Karpas-422 (cell line): ENCODE measurements around the gene HNMT. TPM values are rescaled to one million over a fixed set of nuclear protein-coding genes. Genes with fewer than 3 reads are reported as not detected.
"Not testable (repeated sequence)": the region's sequence is repeated elsewhere in the genome, so short reads cannot be mapped to it uniquely, and the experiment has no call there.

ENCODE experiments used
- DNase-seq: peaks from one replicate; pipeline ENCODE4 v3.0.0-alpha.2; 2015
- H2AFZ ChIP-seq: fragments of 200-600 bp; sonication (generic); 2 replicates; pipeline ENCODE4 v1.6.1; 2014; ENCODE audit warnings: antibody characterized with exemption, low read length, mixed read lengths
- H3K27ac ChIP-seq: fragments of 200-600 bp; sonication (generic); 2 replicates; pipeline ENCODE4 v1.5.1; 2014; ENCODE audit warnings: mild to moderate bottlenecking, low read length, moderate library complexity
- H3K27me3 ChIP-seq: fragments of 200-600 bp; sonication (generic); 2 replicates; pipeline ENCODE4 v1.6.1; 2014; ENCODE audit warnings: low read length, mixed read lengths
- H3K36me3 ChIP-seq: fragments of 200-600 bp; sonication (generic); 2 replicates; pipeline ENCODE4 v1.6.1; 2014; ENCODE audit warnings: low read length, mixed read lengths; ENCODE audit not compliant: insufficient read depth
- H3K4me1 ChIP-seq: fragments of 200-600 bp; sonication (generic); 2 replicates; pipeline ENCODE4 v1.6.1; 2014; ENCODE audit warnings: mild to moderate bottlenecking, low read length, mixed read lengths
- H3K4me2 ChIP-seq: fragments of 200-600 bp; sonication (generic); 2 replicates; pipeline ENCODE4 v1.6.1; 2014; ENCODE audit warnings: low read length, low read depth, mild to moderate bottlenecking; ENCODE audit not compliant: poor library complexity, severe bottlenecking
- H3K4me3 ChIP-seq: fragments of 200-600 bp; sonication (generic); 2 replicates; pipeline ENCODE4 v1.5.1; 2014; ENCODE audit warnings: mild to moderate bottlenecking, antibody characterized with exemption, low read length, mixed read lengths
- H3K79me2 ChIP-seq: fragments of 200-600 bp; sonication (generic); 2 replicates; pipeline ENCODE4 v1.6.1; 2014; ENCODE audit warnings: mild to moderate bottlenecking, low read length, mixed read lengths
- H3K9ac ChIP-seq: fragments of 200-600 bp; sonication (generic); 2 replicates; pipeline ENCODE4 v1.6.0; 2014; ENCODE audit warnings: low read length
- H3K9me2 ChIP-seq: fragments of 200-600 bp; sonication (generic), shearing (Covaris generic); replicated peaks from 2 replicates; pipeline ENCODE4 v1.6.0; 2014; ENCODE audit warnings: mild to moderate bottlenecking, low read length, moderate library complexity; ENCODE audit not compliant: insufficient read depth
- H3K9me3 ChIP-seq: fragments of 300-700, 200-600 bp; sonication (generic); 2 replicates; pipeline ENCODE4 v1.6.1; 2014; ENCODE audit warnings: low read length, mixed read lengths
- H4K20me1 ChIP-seq: fragments of 200-600 bp; sonication (generic); 2 replicates; pipeline ENCODE4 v1.6.1; 2014; ENCODE audit warnings: mild to moderate bottlenecking, antibody characterized with exemption, low read length, low read depth; ENCODE audit not compliant: insufficient read depth
- total RNA-seq: library from RNA; depleted of rRNA; stranded (reverse); fragments of >200 nt; shearing (Covaris generic); gene quantifications from 2 replicates; pipeline ENCODE4 v1.2.3, GENCODE V29; 2014; ENCODE audit warnings: low replicate concordance; rRNA removed

HNMT gene
- not detected in 2 replicates for total RNA-seq

DNA sequence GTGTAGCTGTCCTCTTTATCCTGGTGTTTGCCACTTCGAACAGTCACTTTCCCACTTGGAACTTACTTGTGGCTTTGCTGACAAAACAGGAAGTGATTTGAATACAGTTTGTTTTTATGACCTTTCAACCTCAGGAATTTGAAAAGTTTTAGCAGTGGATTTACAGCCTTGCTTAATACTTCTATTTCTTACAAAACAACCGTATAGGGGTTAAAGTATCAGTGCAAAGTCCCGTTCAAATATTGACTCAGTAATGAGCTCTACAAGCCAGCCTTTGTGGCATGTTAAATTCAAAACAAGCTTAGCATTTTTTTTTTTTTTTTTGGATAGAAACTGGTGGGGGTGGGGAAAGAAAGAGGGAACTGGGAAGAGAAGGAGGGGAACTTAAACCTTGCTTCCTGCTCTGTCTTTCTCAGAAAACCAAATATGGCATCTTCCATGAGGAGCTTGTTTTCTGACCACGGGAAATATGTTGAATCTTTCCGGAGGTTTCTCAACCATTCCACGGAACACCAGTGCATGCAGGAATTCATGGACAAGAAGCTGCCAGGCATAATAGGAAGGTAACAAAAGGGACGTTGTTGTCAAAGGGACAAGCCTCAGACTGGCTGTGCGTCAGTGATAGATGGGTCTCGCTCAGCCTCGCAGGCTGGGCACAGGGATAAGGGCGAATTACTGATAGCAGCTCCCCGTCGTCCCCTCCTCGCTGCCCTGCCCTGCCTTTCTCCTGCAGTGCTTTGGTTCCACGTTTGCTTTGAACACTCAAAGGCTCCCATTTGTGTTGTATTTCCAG is at the start of gene HNMT:
TSS of gene HNMT (plus strand) at position 408 of the 793 bp plus-strand sequence. CDS start at position 427, 19 bp downstream.
- Histone ChIP-seq H3K9me3 (no peaks in the 10 kb centered on the region), H3K4me3 (no peak within 1 kb of the TSS), H3K4me1 (no peaks in the 10 kb centered on the region), H3K4me2 (no peak within 1 kb of the TSS), H3K36me3 (no peaks in the 10 kb centered on the region), H2AFZ (no peak within 1 kb of the TSS), H4K20me1 (no peaks in the 10 kb centered on the region), H3K27me3 (no peaks in the 10 kb centered on the region), H3K79me2 (no peaks in the 10 kb centered on the region), H3K9ac (no peak within 1 kb of the TSS), H3K9me2 (no peaks in the 10 kb centered on the region), H3K27ac (no peak within 1 kb of the TSS)
- no peak for DNase-seq

DNA sequence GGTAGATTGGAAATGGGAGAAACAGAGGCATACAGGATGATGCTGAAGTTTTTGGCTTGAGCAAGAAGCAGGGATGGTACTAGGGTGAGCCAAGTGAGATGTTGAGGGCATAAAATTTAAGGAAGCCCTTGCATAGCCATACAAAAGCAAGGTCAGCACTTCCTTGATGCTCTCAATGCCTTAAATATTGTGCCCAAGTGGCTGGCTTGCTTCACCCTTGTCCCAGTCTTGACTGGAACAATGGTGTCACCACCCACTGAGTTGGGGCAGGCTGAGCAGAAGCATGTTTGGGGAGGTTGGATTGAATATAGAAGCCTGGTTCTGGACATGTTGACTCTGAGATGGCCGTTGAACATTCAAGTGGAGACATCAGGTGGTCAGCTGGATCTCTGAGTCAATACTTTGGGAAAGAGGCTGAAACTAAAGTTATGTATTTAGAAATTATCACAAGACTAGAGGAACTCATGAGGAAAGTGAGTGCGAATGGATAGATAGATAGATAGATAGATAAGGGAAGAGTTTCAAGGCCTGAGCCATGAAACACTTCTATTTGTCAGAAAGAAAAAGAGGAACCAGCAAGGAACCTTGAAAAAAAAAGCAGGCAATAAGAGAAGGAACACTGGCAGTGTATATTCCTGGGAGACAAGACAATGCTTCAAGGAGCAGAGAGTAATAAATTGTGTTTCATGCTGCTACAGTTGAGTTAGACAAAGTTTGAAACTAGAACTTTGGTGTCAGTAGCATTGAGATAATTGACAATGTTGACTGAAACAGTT is 43.0 kb upstream of the HNMT start:
- no peaks in the 10 kb centered on the region for H3K9me2 ChIP-seq
- H3K27me3 ChIP-seq: no peaks in the 10 kb centered on the region
- H3K9ac ChIP-seq: no peak overlapping the region
- no peak overlapping the region for H3K4me3 ChIP-seq
- no peaks in the 10 kb centered on the region for H3K9me3 ChIP-seq
- no peak overlapping the region for H3K4me2 ChIP-seq
- no peak overlapping the region for H3K27ac ChIP-seq
- H3K36me3 ChIP-seq: no peaks in the 10 kb centered on the region
- no peaks in the 10 kb centered on the region for H3K4me1 ChIP-seq
- DNase-seq: no peak
- no peaks in the 10 kb centered on the region for H4K20me1 ChIP-seq
- no peak overlapping the region for H2AFZ ChIP-seq
- H3K79me2 ChIP-seq: no peaks in the 10 kb centered on the region

DNA sequence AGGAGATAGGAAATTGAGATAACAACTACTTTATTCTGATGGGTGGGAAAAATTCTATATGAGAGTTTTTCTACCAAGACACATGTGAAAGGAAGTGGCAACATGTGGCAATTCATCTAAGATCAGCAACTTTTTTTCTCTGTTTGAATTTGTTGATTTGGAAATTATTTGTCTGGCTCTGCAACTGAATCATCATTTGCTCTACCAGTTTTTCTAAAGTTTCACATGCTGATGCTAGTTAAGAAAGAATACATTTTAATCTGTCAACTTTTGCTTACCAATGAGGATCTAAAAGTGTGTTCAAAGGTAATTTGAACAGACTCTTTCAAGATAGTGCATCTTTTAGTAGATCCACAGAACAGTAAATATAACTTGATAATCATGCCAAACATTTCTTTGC is 42.1 kb upstream of the HNMT start:
- not testable (repeated sequence) for H2AFZ ChIP-seq, H3K9me3 ChIP-seq, DNase-seq, H3K9ac ChIP-seq, H3K4me2 ChIP-seq, H3K4me1 ChIP-seq, H3K9me2 ChIP-seq, H3K36me3 ChIP-seq, H3K79me2 ChIP-seq, H3K27ac ChIP-seq, H4K20me1 ChIP-seq, H3K27me3 ChIP-seq, H3K4me3 ChIP-seq

DNA sequence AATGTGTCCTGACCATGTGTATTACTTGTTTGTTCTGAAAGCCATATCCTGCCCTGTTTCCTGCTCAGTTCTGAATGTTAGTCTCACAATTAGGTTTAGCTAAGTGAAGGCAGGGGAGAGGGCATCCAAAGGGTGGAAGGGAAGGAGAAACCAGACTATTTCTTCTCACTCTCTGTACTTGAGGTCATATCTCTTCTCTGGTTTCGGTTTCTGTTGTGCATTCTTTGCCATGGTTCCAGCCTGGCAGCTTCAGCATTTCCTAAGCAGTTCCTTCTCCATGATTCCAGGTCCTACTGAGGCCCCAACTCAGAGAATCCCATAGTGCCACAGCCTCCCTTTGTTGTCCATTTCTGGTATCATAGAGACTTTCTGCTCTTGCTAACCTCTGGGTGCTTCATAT is 40.3 kb upstream of the HNMT start:
- Histone ChIP-seq H3K9me3 (no peaks in the 10 kb centered on the region), H3K4me1 (no peaks in the 10 kb centered on the region), H4K20me1 (no peaks in the 10 kb centered on the region), H3K36me3 (no peaks in the 10 kb centered on the region), H3K27ac (no peak overlapping the region), H3K4me2 (no peak overlapping the region), H3K4me3 (no peak overlapping the region), H3K27me3 (no peaks in the 10 kb centered on the region), H3K79me2 (no peaks in the 10 kb centered on the region), H3K9ac (no peak overlapping the region), H2AFZ (no peak overlapping the region), H3K9me2 (no peaks in the 10 kb centered on the region)
- DNase-seq: no peak

DNA sequence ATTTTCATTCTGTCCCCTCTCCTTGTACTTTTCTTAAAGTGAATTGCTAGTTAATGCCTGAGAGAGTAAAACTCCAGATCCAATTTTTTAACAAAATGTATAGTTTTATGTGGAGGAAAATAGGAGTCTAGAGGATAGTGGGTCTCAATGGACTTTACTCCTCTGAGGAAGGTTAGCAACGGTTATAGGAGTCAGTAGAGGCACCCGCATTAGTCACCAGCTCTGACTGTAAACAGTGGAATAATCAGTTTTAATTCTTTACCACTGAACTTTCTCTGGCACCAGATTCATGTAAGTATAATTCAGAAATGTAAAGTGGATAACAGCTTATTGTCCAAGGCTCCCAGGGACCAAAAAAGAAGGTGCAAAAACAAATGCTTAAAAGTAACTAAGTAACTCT is 38.7 kb upstream of the HNMT start:
- H3K79me2 ChIP-seq: no peaks in the 10 kb centered on the region
- H3K9me2 ChIP-seq: no peaks in the 10 kb centered on the region
- no peak for DNase-seq
- H3K9ac ChIP-seq: no peak overlapping the region
- no peak overlapping the region for H3K27ac ChIP-seq
- H3K4me3 ChIP-seq: no peak overlapping the region
- H3K4me1 ChIP-seq: no peaks in the 10 kb centered on the region
- no peak overlapping the region for H3K4me2 ChIP-seq
- no peaks in the 10 kb centered on the region for H4K20me1 ChIP-seq
- H3K36me3 ChIP-seq: no peaks in the 10 kb centered on the region
- H3K27me3 ChIP-seq: no peaks in the 10 kb centered on the region
- H2AFZ ChIP-seq: no peak overlapping the region
- no peaks in the 10 kb centered on the region for H3K9me3 ChIP-seq

DNA sequence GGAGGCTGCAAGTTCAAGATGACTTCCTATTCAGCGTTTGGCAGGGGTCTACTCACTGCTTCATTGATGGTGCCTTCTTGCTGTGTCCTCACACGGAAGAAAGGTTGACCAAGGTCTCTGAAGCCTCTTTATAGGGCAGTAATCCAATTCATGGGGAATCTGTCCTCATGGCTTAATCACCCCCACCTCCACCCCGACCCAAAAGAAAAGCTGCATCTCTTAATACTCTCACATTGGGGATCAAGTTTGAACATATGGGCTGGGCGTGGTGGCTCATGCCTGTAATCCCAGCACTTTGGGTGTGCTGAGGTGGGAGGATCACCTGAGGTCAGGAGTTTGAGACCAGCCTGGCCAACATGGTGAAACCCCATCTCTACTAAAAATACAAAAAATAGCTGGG is 36.4 kb upstream of the HNMT start:
- no peak for DNase-seq
- no peak overlapping the region for H3K27ac ChIP-seq
- no peaks in the 10 kb centered on the region for H3K79me2 ChIP-seq
- no peak overlapping the region for H2AFZ ChIP-seq
- H3K4me3 ChIP-seq: no peak overlapping the region
- no peaks in the 10 kb centered on the region for H3K4me1 ChIP-seq
- H3K27me3 ChIP-seq: no peaks in the 10 kb centered on the region
- H3K4me2 ChIP-seq: no peak overlapping the region
- no peaks in the 10 kb centered on the region for H3K36me3 ChIP-seq
- no peaks in the 10 kb centered on the region for H4K20me1 ChIP-seq
- H3K9ac ChIP-seq: no peak overlapping the region
- H3K9me3 ChIP-seq: no peaks in the 10 kb centered on the region
- H3K9me2 ChIP-seq: no peaks in the 10 kb centered on the region

DNA sequence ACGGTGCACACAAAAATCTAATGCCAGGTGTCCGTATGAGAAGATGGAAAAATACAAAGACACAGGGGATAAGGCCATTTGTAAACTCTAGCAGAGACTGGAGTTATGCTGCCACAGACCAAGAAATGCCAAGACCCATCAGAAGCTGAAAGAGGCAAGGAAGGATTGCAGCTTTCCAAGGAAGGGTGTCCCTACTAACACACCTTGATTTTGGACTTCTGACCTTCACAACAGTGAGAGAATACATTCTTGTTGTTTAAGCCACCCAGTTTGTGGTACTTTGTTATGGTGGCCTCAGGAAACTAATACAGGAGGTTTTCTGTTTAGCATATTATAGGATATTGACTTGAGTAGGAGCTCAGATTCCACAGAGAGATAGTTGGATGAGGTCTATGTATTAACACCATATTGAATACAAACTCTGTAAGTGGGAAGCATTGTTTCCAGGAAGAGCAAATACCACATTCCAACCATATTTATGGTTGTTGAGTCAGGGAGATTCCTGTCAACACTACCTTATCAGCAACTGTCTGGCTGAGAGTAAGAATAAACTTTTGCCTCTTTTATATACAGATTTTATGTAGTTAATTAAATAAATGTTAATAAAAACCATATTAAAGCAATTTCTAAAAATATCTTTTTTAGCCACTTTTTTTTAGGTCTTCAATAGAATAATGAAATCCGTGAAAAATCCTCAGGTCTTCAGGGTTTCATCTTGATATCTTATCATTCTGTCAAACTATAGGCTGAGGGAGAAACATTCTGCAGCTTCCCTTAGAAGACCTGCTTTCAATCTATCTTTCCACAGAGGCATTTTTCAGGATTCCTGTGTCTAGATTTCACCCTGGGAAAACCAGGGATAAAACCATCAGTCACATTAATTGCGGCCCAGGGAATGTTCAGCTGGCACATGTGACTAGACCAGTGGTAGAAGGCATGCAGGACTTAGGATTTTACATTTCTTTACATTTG is 35.4 kb upstream of the HNMT start:
- Histone ChIP-seq H3K36me3 (no peaks in the 10 kb centered on the region), H3K9ac (no peak overlapping the region), H3K9me3 (no peaks in the 10 kb centered on the region), H2AFZ (no peak overlapping the region), H3K79me2 (no peaks in the 10 kb centered on the region), H3K27me3 (no peaks in the 10 kb centered on the region), H3K4me3 (no peak overlapping the region), H3K4me1 (no peaks in the 10 kb centered on the region), H3K9me2 (no peaks in the 10 kb centered on the region), H3K4me2 (no peak overlapping the region), H3K27ac (no peak overlapping the region), H4K20me1 (no peaks in the 10 kb centered on the region)
- no peak for DNase-seq

DNA sequence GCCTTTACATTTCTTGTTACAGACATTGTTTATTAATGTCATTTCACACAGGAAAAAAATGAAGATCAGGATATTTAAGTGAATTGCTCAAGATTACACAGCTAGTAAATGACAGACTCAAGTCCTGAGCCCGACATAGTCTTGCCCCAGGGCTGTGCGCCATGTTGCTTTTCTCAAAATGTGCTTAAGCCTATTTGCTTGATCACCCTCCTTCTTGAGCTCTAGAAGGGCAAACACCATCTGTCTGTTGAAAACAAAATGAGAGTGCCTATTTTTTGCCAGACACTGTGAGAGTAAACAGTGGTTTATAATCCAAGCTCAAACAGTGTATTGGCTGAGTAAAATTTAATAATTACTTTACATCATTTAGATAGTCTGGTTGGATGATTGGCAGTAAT is 34.8 kb upstream of the HNMT start:
- Histone ChIP-seq H3K4me3 (no peak overlapping the region), H3K4me1 (no peaks in the 10 kb centered on the region), H3K27me3 (no peaks in the 10 kb centered on the region), H3K27ac (no peak overlapping the region), H3K4me2 (no peak overlapping the region), H3K9ac (no peak overlapping the region), H3K79me2 (no peaks in the 10 kb centered on the region), H4K20me1 (no peaks in the 10 kb centered on the region), H3K36me3 (no peaks in the 10 kb centered on the region), H3K9me2 (no peaks in the 10 kb centered on the region), H3K9me3 (no peaks in the 10 kb centered on the region), H2AFZ (no peak overlapping the region)
- DNase-seq: no peak
